ENCODE measurements around the gene PIF1.
A peak's percentile ranks its signal among the peaks of the same experiment; 100 is the strongest.
"Not testable (repeated sequence)": the region's sequence is repeated elsewhere in the genome, so short reads cannot be mapped to it uniquely, and the experiment has no call there.

PIF1 gene

GRCh38 chr15:64847016-64847415 lies 21.6 kb upstream of the PIF1 start:
- no peak for DNase-seq (ENCODE audit: low spot score)

- no peak for DNase-seq (ENCODE audit: low spot score)
Observed at GRCh38 chr15:64845831-64846595, 20.6 kb upstream of the PIF1 start.

GRCh38 chr15:64845183-64845611 lies 19.8 kb upstream of the PIF1 start:
- no peak for DNase-seq (ENCODE audit: low spot score)

- DNase-seq (ENCODE audit: low spot score): no peak
Observed at GRCh38 chr15:64844576-64845145, 19.2 kb upstream of the PIF1 start.

GRCh38 chr15:64843991-64844390 lies 18.5 kb upstream of the PIF1 start:
- DNase-seq (ENCODE audit: low spot score): no peak

- DNase-seq (ENCODE audit: low spot score): no peak
Observed at GRCh38 chr15:64842986-64843561, 17.6 kb upstream of the PIF1 start.

- no peak for DNase-seq (ENCODE audit: low spot score)
Observed at GRCh38 chr15:64842096-64842939, 16.9 kb upstream of the PIF1 start.

- peak; percentile 93 for DNase-seq (ENCODE audit: low spot score)
Observed at GRCh38 chr15:64841344-64842095, 16.1 kb upstream of the PIF1 start, which contains the start of gene PLEKHO2. Gene PLEKHO2, plus strand, starts transcription at chr15:64841915. Its CDS starts 102 bp downstream, at chr15:64842017.

GRCh38 chr15:64841060-64841343 lies 15.6 kb upstream of the PIF1 start:
- no peak for DNase-seq (ENCODE audit: low spot score)

- no peak for DNase-seq (ENCODE audit: low spot score)
Observed at GRCh38 chr15:64837502-64837901, 12.1 kb upstream of the PIF1 start.

- no peak for DNase-seq (ENCODE audit: low spot score)
Observed at GRCh38 chr15:64836023-64836536, 10.6 kb upstream of the PIF1 start.

GRCh38 chr15:64833690-64834089 lies 8.2 kb upstream of the PIF1 start:
- no peak for DNase-seq (ENCODE audit: low spot score)

- no peak for DNase-seq (ENCODE audit: low spot score)
Observed at GRCh38 chr15:64828985-64829384, 3.5 kb upstream of the PIF1 start.

GRCh38 chr15:64824929-64825430 lies 467 bp downstream of the PIF1 start:
- DNase-seq (ENCODE audit: low spot score): no peak

- DNase-seq (ENCODE audit: low spot score): no peak
Observed at GRCh38 chr15:64816452-64816851, 9.0 kb downstream of the PIF1 start.

GRCh38 chr15:64814965-64815364 lies 10.5 kb downstream of the PIF1 start:
- DNase-seq (ENCODE audit: low spot score): not testable (repeated sequence)

GRCh38 chr15:64814283-64814682 lies 11.2 kb downstream of the PIF1 start:
- not testable (repeated sequence) for DNase-seq (ENCODE audit: low spot score)

- no peak for DNase-seq (ENCODE audit: low spot score)
Observed at GRCh38 chr15:64813075-64813474, 12.4 kb downstream of the PIF1 start.

- DNase-seq (ENCODE audit: low spot score): no peak
Observed at GRCh38 chr15:64810497-64811326, 14.7 kb downstream of the PIF1 start.

Data from COLO829 (cell line).